GM13977 (cell line): ENCODE data around the gene NOVA2.

ENCODE experiments used
- DNase-seq: peaks from one replicate; pipeline ENCODE4 v3.0.0; 2012; ENCODE audit warnings: low spot score
- CTCF ChIP-seq: IDR thresholded peaks from 2 replicates; pipeline ENCODE4 v1.5.1; 2012; ENCODE audit warnings: mild to moderate bottlenecking, control low read depth; ENCODE audit not compliant: insufficient read depth; ENCODE audit errors: extremely low read depth, missing control alignments
- in situ Hi-C: fragments of 300-500 bp; cut with MboI; formaldehyde crosslinking; loops from one replicate; pipeline ENCODE4 v1.12.0; 2022; ENCODE audit warnings: low sequenced_read_pairs, low pct_unique_long_range_greater_than_20kb, mixed read lengths, inconsistent platforms; ENCODE audit not compliant: unreplicated experiment

The NOVA2 gene

GRCh38 chr19:46019270-46019669 is 45.6 kb upstream of the NOVA2 start:
- no peak for DNase-seq
- no peak for TF ChIP-seq CTCF
- in situ Hi-C loops = no loop called here

- DNase-seq = no peak
- in situ Hi-C loops = no loop called here
- no peak for TF ChIP-seq CTCF
Measured at GRCh38 chr19:46018729-46019251, 45.1 kb upstream of the NOVA2 start.

GRCh38 chr19:46017874-46018675 is 44.4 kb upstream of the NOVA2 start:
- no peak for TF ChIP-seq CTCF
- no peak for DNase-seq
- in situ Hi-C loops = no loop called here

- no peak for TF ChIP-seq CTCF
- in situ Hi-C loops = no loop called here
- no peak for DNase-seq
Measured at GRCh38 chr19:46017095-46017429, 43.4 kb upstream of the NOVA2 start.

GRCh38 chr19:46016426-46017094 is 42.9 kb upstream of the NOVA2 start:
- peak; percentile 93 for DNase-seq
- in situ Hi-C loops = no loop called here
- peak; percentile 90 for TF ChIP-seq CTCF

DNA sequence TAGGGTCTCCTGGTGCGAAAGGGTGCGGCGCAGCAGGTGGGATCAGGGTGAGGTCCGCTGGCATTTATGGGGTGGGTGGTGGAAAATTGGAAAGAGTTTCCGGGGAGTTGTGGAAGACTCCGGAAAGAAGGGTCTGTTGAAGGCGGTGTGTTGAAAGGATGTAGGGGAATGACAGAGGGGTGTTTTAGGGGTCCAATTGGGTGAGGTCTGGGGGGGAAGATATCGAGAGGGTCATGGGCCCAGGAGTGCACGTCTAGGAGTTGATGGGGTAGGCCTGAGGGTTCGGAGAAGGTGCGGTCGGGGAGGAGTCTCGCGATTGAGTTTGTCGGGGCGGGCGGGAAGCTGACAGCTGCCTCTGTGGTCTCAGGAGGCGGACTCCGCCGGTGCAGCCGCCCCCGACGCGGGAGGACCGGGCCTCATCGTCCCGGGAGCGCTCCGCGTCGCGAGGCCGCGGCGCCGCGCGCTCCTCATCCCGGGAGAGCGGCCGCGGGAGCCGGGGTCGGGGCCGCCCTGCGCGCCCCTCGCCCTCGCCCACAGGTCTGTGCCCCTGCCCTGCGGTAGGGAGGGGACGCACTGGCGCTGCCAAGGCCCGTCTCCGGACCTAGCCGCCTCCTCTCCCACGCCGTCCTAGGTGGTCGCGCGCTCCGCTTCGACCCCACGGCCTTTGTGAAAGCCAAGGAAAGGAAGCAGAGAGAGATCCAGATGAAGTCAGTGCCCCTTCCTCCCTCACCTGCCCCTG is 42.2 kb upstream of the NOVA2 start:
- no peak for TF ChIP-seq CTCF
- in situ Hi-C loops = no loop called here
- DNase-seq = peak; percentile 65
